Epithelial cell of esophagus (primary cell): ENCODE measurements around the gene EXOC3L1.

Source experiments
- DNase-seq: peaks from one replicate; pipeline ENCODE4 v3.0.0; 2010; ENCODE audit warnings: low read depth
- H3K4me3 ChIP-seq: 2 replicates; pipeline ENCODE4 v1.5.1; 2011; ENCODE audit warnings: mild to moderate bottlenecking, low read length, control low read depth
- TF ChIP-seq, protein P1 (sequence below): IDR thresholded peaks from 2 replicates; pipeline ENCODE4 v1.5.1; 2011; ENCODE audit warnings: low read depth, mild to moderate bottlenecking, low read length, control low read depth, inconsistent platforms; ENCODE audit not compliant: insufficient read depth; ENCODE audit errors: missing control alignments

The EXOC3L1 gene

DNA sequence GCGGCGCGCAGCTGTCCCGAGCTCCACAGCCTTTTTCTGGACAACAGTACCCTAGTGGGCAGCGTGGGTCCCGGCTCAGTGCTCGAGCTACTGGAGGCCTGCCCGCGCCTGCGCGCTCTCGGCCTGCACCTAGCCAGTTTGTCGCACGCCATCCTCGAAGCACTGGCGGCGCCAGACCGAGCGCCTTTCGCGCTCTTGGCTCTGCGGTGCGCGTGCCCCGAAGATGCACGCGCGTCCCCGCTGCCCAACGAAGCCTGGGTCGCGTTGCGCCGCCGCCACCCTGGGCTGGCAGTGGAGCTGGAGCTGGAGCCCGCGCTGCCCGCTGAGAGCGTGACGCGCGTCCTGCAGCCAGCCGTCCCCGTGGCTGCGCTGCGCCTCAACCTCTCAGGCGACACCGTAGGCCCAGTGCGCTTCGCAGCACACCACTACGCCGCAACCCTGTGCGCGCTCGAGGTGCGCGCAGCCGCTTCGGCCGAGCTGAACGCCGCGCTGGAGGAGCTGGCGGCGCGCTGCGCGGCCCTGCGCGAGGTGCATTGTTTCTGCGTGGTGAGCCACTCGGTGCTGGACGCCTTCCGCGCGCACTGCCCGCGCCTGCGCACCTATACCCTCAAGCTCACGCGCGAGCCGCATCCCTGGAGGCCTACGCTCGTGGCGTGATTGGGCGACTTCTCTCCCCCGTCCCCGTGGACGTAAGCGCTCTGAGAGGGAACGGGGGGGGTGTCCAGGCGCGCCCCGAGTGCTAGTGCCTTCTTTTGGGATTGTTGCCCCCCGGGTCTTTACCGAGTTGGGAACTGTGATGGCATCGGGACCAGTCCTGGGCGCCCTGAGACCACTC is 26.6 kb downstream of the EXOC3L1 start:
- peak overlapping the region; percentile 37 for H3K4me3 ChIP-seq
- TF ChIP-seq, protein P1, sequence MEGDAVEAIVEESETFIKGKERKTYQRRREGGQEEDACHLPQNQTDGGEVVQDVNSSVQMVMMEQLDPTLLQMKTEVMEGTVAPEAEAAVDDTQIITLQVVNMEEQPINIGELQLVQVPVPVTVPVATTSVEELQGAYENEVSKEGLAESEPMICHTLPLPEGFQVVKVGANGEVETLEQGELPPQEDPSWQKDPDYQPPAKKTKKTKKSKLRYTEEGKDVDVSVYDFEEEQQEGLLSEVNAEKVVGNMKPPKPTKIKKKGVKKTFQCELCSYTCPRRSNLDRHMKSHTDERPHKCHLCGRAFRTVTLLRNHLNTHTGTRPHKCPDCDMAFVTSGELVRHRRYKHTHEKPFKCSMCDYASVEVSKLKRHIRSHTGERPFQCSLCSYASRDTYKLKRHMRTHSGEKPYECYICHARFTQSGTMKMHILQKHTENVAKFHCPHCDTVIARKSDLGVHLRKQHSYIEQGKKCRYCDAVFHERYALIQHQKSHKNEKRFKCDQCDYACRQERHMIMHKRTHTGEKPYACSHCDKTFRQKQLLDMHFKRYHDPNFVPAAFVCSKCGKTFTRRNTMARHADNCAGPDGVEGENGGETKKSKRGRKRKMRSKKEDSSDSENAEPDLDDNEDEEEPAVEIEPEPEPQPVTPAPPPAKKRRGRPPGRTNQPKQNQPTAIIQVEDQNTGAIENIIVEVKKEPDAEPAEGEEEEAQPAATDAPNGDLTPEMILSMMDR: no peak
- peak; percentile 73 for DNase-seq

DNA sequence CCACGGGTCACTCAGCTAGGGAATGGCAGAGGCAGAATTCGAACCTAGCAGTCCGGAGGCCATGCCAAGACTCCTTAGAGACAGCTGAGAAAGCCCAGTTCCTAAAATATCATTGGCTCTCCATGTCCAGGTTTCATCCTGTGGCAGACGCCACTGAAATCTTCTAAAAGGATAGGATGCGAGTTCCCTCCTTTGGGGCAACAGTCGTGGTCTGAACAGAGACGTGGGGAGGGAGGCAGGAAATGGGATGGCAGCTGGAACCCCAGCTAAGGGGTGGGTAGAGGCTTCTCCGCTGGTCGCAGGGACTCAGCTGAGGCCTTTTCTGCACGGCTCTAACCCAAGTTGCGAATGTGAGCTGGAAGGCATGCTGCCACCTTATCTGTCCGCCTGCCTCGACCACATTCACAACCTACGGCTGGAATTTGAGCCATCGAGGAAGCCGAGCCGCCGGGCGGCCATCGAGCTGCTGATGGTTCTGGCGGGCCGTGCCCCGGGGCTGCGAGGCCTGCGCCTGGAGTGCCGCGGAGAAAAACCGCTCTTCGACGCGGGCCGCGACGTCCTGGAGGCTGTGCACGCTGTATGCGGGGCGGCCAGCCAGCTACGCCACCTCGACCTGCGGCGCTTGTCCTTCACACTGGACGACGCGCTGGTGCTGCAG is 27.3 kb downstream of the EXOC3L1 start:
- DNase-seq: no peak
- no peak overlapping the region for H3K4me3 ChIP-seq
- TF ChIP-seq, protein P1: no peak

DNA sequence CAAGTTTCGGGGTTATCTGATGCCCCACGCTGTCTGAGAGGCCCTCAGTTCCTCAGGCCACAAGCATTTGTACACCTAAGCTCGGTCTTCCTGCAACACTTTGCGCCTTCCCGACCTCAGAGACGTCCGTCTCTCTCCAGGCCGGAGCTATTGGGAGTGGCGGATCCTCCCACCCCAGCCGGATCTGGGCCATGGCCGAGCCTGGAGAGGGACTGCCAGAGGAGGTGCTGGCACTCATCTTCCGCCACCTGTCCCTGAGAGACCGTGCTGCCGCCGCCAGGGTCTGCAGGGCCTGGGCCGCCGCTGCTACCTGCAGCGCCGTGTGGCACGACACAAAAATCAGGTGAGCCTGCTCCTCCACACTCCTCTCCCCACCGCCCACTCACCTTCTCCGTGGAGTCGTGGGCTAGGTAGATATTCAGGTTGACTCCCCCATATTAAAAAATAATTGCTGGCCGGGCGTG is 28.3 kb downstream of the EXOC3L1 start:
- H3K4me3 ChIP-seq: peak overlapping the region; percentile 97
- TF ChIP-seq, protein P1: no peak
- DNase-seq: no peak

DNA sequence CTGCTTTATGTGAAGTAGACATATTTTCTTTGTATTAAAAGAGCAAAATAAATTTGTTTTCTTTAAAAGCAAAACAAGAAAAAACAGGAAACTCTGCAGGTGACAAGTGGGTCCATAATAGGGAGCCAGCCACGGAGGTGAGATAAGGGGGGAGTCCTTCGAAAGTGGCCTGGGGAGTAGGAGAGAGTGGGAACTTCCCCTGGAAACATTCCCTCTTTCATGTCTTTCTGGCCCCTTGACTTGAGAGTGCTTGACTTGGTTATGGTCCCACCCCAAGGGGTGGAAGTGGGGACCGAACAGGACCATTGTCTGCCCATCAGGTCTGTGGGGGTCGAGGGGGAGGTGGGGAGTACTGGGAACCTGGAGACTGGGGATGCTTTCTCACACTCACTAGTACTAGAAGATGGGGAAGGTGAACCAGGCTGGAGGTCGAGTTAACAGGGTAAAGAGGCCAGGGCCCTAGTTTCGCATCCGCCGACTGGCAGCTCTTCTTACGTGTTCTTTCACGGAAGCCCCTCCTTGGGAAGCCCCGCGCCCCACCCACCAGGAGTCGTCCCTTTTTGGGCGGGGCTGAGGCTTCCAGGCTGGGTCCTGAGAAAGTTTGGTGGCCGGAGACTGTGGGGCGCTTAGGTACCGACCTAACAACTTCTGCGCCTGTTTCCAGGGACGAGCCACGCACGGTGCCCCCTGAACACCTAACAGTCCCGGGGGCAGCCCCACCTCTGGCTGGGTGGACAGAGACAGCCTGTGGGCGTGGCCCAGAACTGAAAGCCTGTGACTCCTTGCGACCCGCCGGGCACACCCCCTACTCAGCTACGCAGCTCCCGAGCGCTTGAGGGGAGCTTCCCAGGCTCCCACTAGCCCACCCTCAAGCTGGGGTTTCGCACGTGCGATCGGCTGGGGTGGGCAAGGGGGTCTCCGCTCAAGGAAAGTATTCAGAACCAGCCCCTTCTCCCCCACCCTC is 31.0 kb downstream of the EXOC3L1 start:
- peak; percentile 59 for DNase-seq
- H3K4me3 ChIP-seq: peak overlapping the region; percentile 97
- TF ChIP-seq, protein P1: no peak

DNA sequence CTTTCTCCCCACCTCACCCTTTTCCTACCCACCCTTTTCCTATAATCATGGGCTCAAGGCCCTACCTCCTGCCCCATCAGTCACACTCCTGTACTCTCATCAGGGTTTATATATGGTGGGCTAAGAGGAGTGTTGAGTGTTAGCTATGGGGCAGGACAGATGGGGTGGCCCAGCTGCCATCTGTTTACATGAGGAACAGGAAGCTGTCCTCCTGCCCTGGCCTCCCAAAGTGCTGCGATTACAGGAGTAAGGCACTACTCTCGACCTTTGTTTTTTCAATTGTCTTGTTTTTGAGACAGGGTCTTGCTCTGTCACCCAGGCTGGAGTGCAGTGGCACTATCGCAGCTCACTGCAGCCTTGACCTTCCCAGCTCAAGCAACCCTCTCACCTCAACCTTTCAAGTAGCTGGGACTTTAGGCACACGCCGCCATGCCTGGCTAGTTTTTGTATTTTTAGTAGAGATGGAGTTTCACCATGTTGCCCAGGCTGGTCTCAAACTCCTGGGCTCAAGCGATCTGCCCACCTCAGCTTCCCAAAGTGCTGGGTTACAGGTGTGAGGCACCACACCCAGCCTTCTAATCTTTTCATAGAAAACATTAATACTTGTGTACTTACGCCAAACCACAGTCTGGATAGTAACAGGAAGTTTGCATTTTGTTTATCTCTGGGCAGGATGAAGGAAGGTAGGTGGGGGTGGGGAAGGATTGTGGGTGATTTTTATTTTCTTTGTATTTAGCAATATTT is 31.9 kb downstream of the EXOC3L1 start:
- DNase-seq: no peak
- H3K4me3 ChIP-seq: no peak overlapping the region
- TF ChIP-seq, protein P1: no peak
